ENCODE results near the gene MTF2. TPM values are rescaled to one million over a fixed set of nuclear protein-coding genes. Genes with fewer than 3 reads are reported as not detected.
"Not testable (repeated sequence)": the region's sequence is repeated elsewhere in the genome, so short reads cannot be mapped to it uniquely, and the experiment has no call there.

The MTF2 gene
- total RNA-seq (10 to 100 TPM in 1 of 10 donors, 1 to 10 TPM in 9; 7.6 to 10.0 (median 8.3) TPM), polyA plus RNA-seq (10 to 100 TPM in 1 of 2 donors, 1 to 10 TPM in 1; 3.9 to 14.0 TPM)
- long read RNA-seq, donor 1, full-length matches to known transcripts: 1 of 9 reads
- long read RNA-seq, donor 1, partial matches to known transcripts: 7 of 9 reads
- long read RNA-seq, donor 1, other reads (novel, unspliced or antisense): 1 of 9 reads
- long read RNA-seq, donor 2, full-length matches to known transcripts: 1 of 8 reads
- long read RNA-seq, donor 2, partial matches to known transcripts: 4 of 8 reads
- long read RNA-seq, donor 2, other reads (novel, unspliced or antisense): 3 of 8 reads
- long read RNA-seq, donor 3, full-length matches to known transcripts: 2 of 10 reads
- long read RNA-seq, donor 3, partial matches to known transcripts: 5 of 10 reads
- long read RNA-seq, donor 3, other reads (novel, unspliced or antisense): 3 of 10 reads

DNA sequence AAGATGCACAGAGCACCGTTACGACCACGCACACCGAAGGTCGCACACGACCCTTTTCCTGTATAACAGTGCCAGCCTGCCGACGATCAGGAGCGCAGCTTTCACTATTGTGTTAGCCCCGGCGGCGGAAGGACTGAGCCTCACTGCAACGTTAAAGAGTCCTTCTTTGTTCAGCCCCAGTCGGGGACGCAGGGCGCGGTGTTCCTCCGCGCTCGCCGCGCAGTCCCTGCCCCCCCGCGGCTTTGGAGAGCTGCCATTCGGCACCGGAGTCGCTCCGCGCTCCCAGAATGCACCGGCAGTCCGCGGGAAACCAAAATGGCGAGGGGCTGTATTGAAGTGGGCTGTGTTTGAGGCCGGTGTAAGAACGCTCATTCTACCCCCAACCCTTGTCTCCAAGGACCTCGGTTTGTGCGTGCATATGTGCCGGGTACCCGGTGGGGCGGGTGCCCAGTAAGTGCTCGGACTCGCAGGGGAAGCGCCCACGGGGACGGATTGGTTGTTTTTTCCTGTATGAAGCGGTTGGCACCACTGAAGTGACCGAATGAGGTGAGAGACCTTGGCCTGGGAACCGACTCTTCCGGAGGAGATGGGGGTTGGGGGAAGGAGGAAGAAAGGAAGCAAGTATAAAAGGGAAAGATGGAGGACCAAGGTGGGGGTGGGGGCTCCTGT lies at the start of gene MTF2:
TSS of gene MTF2 (plus strand) at position 298 of the 669 bp plus-strand sequence. CDS start at position 542, 244 bp downstream.
- intact Hi-C loops (cut with DNase I): loop anchor here in 2 of 10 donors (1.0 to 5.0 kb wide), 2 partner anchors 100 to 103 kb away; partner anchors contain the start of genes CCDC18 (in 1 of the 2) and TMED5 (in 1 of the 2)
- peak within 1 kb of the TSS; percentile 50 to 92 (median 85) for H3K27ac ChIP-seq

DNA sequence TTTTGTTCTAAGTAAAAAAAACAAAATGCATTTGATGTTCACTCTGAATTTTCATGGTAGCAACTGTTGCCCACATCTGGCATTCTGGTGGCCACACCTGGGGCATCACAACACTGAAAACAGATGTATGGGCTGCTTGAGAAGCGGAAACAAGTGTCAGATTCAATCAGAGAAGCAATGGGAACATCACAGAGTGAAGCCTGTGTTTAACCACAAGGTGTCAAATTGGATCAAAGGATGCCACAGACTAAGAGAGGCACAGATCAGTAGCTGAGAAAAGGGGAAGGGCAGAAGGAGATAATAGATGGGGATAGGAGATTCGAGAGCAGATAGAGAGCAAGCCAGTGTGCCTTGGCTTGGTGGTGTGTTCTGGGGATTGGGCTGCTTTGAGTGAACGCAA lies 49.8 kb upstream of the MTF2 start:
- ATAC-seq (no peak), DNase-seq (no peak)
- H3K4me3 ChIP-seq: no peak overlapping the region
- no peaks in the 10 kb centered on the region for H3K36me3 ChIP-seq
- H3K27ac ChIP-seq: no peak overlapping the region
- peaks cover 0 to 14% (median 0%) of the 10 kb centered on the region in 9 donors for H3K4me1 ChIP-seq
- WGBS, 2 donors: 39 to 48% methylated on average over 3 of the region's 3 CpGs
- intact Hi-C loops (cut with DNase I): no loop called here
- peaks cover 0 to 3% (median 0%) of the 10 kb centered on the region in 7 donors for H3K27me3 ChIP-seq
- TF ChIP-seq, protein P1, sequence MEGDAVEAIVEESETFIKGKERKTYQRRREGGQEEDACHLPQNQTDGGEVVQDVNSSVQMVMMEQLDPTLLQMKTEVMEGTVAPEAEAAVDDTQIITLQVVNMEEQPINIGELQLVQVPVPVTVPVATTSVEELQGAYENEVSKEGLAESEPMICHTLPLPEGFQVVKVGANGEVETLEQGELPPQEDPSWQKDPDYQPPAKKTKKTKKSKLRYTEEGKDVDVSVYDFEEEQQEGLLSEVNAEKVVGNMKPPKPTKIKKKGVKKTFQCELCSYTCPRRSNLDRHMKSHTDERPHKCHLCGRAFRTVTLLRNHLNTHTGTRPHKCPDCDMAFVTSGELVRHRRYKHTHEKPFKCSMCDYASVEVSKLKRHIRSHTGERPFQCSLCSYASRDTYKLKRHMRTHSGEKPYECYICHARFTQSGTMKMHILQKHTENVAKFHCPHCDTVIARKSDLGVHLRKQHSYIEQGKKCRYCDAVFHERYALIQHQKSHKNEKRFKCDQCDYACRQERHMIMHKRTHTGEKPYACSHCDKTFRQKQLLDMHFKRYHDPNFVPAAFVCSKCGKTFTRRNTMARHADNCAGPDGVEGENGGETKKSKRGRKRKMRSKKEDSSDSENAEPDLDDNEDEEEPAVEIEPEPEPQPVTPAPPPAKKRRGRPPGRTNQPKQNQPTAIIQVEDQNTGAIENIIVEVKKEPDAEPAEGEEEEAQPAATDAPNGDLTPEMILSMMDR (IDR thresholded peaks at IDR 0.05): no peak
- H3K9me3 ChIP-seq: no peaks in the 10 kb centered on the region

More for the DNA sequence above, at the start of gene MTF2:
- TF ChIP-seq, protein P1 (IDR thresholded peaks at IDR 0.05): peak in 1 of 9 donors; percentile 5
- peak; percentile 96 to 97 for DNase-seq
- H3K9me3 ChIP-seq: peaks cover 0 to 8% (median 0%) of the 10 kb centered on the region in 11 donors
- H3K4me1 ChIP-seq: peaks cover 0 to 44% (median 21%) of the 10 kb centered on the region in 9 donors
- peaks cover 0 to 10% (median 0%) of the 10 kb centered on the region in 9 donors for H3K36me3 ChIP-seq
- ATAC-seq: peak; percentile 97 to 99 (median 98)
- H3K27me3 ChIP-seq: no peaks in the 10 kb centered on the region
- 1% methylated on average over 49 of the region's 49 CpGs for WGBS, 2 donors
- peak within 1 kb of the TSS; percentile 67 to 92 (median 81) for H3K4me3 ChIP-seq

DNA sequence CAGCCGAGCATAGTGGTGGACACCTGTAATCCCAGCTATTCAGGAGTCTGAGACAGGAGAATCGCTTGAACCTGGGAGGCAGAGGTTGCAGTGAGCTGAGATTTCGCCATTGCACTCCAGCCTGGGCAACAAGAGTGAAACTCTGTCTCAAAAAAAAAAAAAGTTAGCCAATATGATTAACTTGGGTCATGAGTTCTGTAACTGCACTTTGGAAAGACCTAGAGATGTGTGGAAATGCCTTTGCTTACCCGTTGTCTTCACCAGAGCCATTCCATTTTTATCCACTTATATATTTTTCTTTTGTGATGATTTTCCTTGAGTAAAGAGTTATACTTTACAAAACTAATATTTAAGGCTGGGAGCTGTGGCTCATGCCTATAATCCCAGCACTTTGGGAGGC lies 48.9 kb upstream of the MTF2 start:
- H3K27me3 ChIP-seq; ATAC-seq; H3K27ac ChIP-seq; H3K9me3 ChIP-seq; DNase-seq; H3K4me3 ChIP-seq; intact Hi-C loops (cut with DNase I); H3K36me3 ChIP-seq: not testable (repeated sequence)
- peaks cover 0 to 14% (median 0%) of the 10 kb centered on the region in 9 donors for H3K4me1 ChIP-seq
- WGBS, 2 donors: 81 to 86% methylated on average over 4 of the region's 4 CpGs

DNA sequence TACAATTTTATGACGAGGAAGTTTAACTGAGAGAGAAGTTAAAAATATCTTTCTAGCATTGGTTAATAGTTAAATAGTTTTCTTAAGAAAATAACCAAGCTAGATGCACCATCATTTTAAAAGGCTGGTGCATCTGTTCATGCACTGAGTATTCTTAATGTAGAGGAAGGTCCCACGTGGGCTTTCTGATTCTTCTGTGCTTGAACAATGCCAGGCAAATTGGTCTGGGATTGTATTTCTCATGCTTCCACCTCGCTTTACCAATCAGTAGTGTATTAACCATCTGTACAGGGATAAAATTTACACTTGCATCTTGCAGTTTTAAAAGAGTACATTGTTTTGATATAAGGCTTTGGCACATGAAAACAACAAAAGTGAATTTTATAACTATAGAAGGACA lies 47.4 kb upstream of the MTF2 start:
- ATAC-seq (no peak), DNase-seq (no peak)
- Histone ChIP-seq H3K9me3 (no peaks in the 10 kb centered on the region), H3K27ac (no peak overlapping the region), H3K4me3 (no peak overlapping the region), H3K4me1 (peaks cover 0 to 14% (median 0%) of the 10 kb centered on the region in 9 donors), H3K36me3 (no peaks in the 10 kb centered on the region), H3K27me3 (peaks cover 0 to 3% (median 0%) of the 10 kb centered on the region in 7 donors)
- 64 to 75% methylated on average over 3 of the region's 3 CpGs for WGBS, 2 donors
- TF ChIP-seq, protein P1 (IDR thresholded peaks at IDR 0.05): no peak
- intact Hi-C loops (cut with DNase I): no loop called here

Data from heart right ventricle (tissue), 16 donors.